Measurements from ENCODE around the gene GRIK1.

The GRIK1 gene

DNA sequence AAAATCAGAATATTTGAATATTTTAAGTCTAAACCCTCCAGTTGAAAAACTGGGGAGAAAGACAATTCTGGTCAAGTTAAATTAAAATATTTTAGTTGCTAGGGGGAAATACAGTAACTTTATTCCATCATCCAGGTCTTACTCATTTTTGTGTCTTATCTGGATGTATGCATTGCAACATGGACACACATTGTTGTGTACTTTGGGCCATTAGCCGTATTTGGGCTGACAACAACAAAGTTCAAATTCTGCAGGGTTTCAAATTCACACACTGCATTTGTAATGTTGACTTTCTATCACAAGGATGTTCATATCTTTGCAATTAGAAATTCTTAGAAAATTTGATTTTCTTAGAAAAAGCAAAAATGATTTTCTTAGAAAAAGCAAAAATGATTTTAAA lies 391.8 kb downstream of the GRIK1 start:
- no peaks in the 10 kb centered on the region for H3K36me3 ChIP-seq (ENCODE audit: insufficient read depth, low read length)
- H3K27me3 ChIP-seq (ENCODE audit: insufficient read depth, low read length), result no peaks in the 10 kb centered on the region
- H3F3A ChIP-seq (ENCODE audit: insufficient read depth, low read length), result no peaks in the 10 kb centered on the region
- H3K4me3 ChIP-seq (ENCODE audit: low read depth, low read length, poor library complexity, severe bottlenecking), result no peak overlapping the region
- H4K20me1 ChIP-seq (ENCODE audit: insufficient read depth, low read length), result no peaks in the 10 kb centered on the region
- H3K9me2 ChIP-seq (ENCODE audit: low read depth, low read length), result no peaks in the 10 kb centered on the region
- H3K4me2 ChIP-seq (ENCODE audit: low read length), result no peak overlapping the region
- no peak for TF ChIP-seq EZH2 (IDR thresholded peaks at IDR 0.05; ENCODE audit: borderline replicate concordance, low read length)
- TF ChIP-seq, protein P1, sequence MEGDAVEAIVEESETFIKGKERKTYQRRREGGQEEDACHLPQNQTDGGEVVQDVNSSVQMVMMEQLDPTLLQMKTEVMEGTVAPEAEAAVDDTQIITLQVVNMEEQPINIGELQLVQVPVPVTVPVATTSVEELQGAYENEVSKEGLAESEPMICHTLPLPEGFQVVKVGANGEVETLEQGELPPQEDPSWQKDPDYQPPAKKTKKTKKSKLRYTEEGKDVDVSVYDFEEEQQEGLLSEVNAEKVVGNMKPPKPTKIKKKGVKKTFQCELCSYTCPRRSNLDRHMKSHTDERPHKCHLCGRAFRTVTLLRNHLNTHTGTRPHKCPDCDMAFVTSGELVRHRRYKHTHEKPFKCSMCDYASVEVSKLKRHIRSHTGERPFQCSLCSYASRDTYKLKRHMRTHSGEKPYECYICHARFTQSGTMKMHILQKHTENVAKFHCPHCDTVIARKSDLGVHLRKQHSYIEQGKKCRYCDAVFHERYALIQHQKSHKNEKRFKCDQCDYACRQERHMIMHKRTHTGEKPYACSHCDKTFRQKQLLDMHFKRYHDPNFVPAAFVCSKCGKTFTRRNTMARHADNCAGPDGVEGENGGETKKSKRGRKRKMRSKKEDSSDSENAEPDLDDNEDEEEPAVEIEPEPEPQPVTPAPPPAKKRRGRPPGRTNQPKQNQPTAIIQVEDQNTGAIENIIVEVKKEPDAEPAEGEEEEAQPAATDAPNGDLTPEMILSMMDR (IDR thresholded peaks at IDR 0.05; ENCODE audit: low read length), result no peak
- no peak overlapping the region for H3K9ac ChIP-seq (ENCODE audit: low read length)
- no peaks in the 10 kb centered on the region for H3K9me3 ChIP-seq (ENCODE audit: low read length)
- no peaks in the 10 kb centered on the region for H3K79me2 ChIP-seq (ENCODE audit: insufficient read depth, low read length)
- H3K4me1 ChIP-seq (ENCODE audit: insufficient read depth, low read length, severe bottlenecking), result no peaks in the 10 kb centered on the region
- H2AFZ ChIP-seq (ENCODE audit: low read length), result no peak overlapping the region
- no peak overlapping the region for H3K27ac ChIP-seq (ENCODE audit: low read depth, low read length, poor library complexity, severe bottlenecking)

DNA sequence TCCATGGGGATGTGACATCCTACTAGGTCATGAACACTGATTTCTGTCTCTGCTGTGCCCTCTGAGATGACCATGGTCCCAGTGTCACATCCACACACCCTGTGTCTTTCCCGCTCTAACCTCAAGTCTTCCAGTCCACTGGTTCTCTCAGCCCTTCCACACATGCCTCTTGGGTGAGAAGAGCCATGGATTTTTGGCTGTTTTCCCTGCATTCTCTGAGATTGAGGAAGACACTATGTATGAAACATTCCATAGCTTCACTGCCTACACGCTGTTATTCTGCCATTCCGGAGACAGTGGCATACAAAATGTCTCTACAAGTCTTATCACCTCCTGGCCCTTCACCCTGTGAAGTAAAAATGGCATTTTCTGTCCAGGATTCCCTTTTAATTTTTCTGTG lies 393.7 kb downstream of the GRIK1 start:
- Histone ChIP-seq H3K9me2 (ENCODE audit: low read depth, low read length) (no peaks in the 10 kb centered on the region), H3K4me2 (ENCODE audit: low read length) (no peak overlapping the region), H3K27me3 (ENCODE audit: insufficient read depth, low read length) (no peaks in the 10 kb centered on the region), H3K9me3 (ENCODE audit: low read length) (no peaks in the 10 kb centered on the region), H3K4me3 (ENCODE audit: low read depth, low read length, poor library complexity, severe bottlenecking) (no peak overlapping the region), H4K20me1 (ENCODE audit: insufficient read depth, low read length) (no peaks in the 10 kb centered on the region), H3K79me2 (ENCODE audit: insufficient read depth, low read length) (no peaks in the 10 kb centered on the region), H3K9ac (ENCODE audit: low read length) (no peak overlapping the region), H3K27ac (ENCODE audit: low read depth, low read length, poor library complexity, severe bottlenecking) (no peak overlapping the region), H3K4me1 (ENCODE audit: insufficient read depth, low read length, severe bottlenecking) (no peaks in the 10 kb centered on the region), H2AFZ (ENCODE audit: low read length) (no peak overlapping the region), H3F3A (ENCODE audit: insufficient read depth, low read length) (no peaks in the 10 kb centered on the region), H3K36me3 (ENCODE audit: insufficient read depth, low read length) (no peaks in the 10 kb centered on the region)
- TF ChIP-seq, protein P1 (IDR thresholded peaks at IDR 0.05; ENCODE audit: low read length), result no peak
- TF ChIP-seq EZH2 (IDR thresholded peaks at IDR 0.05; ENCODE audit: borderline replicate concordance, low read length), result no peak

DNA sequence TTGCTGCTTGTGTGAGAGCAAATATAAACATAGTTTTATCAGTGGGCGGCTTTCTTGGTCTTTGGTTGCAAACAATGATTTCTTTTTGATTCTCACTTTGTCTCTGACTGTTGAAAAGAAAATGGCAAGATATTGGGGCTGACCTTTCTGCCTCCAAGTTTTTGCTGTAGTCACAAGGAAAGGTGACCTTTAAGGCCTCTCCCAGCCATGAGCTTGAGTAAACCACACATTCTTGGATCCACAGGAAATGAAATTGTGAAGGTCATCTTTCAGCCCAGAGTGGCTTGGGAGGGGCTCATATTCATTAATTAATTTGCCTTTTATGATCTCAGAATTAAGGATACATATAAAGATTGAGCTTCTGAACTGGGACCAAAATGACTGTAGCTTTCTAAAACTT lies 399.5 kb downstream of the GRIK1 start:
- Histone ChIP-seq H3K36me3 (ENCODE audit: insufficient read depth, low read length) (no peaks in the 10 kb centered on the region), H3K9me3 (ENCODE audit: low read length) (0 out of 2 replicates have a peak, but pooled peaks cover 2% of the 10 kb centered on the region), H3K4me2 (ENCODE audit: low read length) (no peak overlapping the region), H3K4me1 (ENCODE audit: insufficient read depth, low read length, severe bottlenecking) (no peaks in the 10 kb centered on the region), H2AFZ (ENCODE audit: low read length) (no peak overlapping the region), H3K9me2 (ENCODE audit: low read depth, low read length) (no peaks in the 10 kb centered on the region), H3K79me2 (ENCODE audit: insufficient read depth, low read length) (no peaks in the 10 kb centered on the region), H3K9ac (ENCODE audit: low read length) (no peak overlapping the region), H3K4me3 (ENCODE audit: low read depth, low read length, poor library complexity, severe bottlenecking) (no peak overlapping the region), H3K27me3 (ENCODE audit: insufficient read depth, low read length) (no peaks in the 10 kb centered on the region), H3K27ac (ENCODE audit: low read depth, low read length, poor library complexity, severe bottlenecking) (no peak overlapping the region), H4K20me1 (ENCODE audit: insufficient read depth, low read length) (no peaks in the 10 kb centered on the region), H3F3A (ENCODE audit: insufficient read depth, low read length) (no peaks in the 10 kb centered on the region)
- no peak for TF ChIP-seq EZH2 (IDR thresholded peaks at IDR 0.05; ENCODE audit: borderline replicate concordance, low read length)
- TF ChIP-seq, protein P1 (IDR thresholded peaks at IDR 0.05; ENCODE audit: low read length), result no peak
